GDM1 (cell line): Measurements from ENCODE around the gene TTC1.

Source experiments
- DNase-seq: peaks from one replicate; lab custom pipeline; 2025; lab: John Stamatoyannopoulos, UW

Gene TTC1

GRCh38 chr5:160088805-160089204 lies 79.9 kb downstream of the TTC1 start:
- DNase-seq, result no peak

GRCh38 chr5:160089531-160089930 lies 80.6 kb downstream of the TTC1 start:
- no peak for DNase-seq

GRCh38 chr5:160090059-160090458 lies 81.1 kb downstream of the TTC1 start:
- DNase-seq, result no peak

GRCh38 chr5:160092514-160092913 lies 83.6 kb downstream of the TTC1 start:
- no peak for DNase-seq

GRCh38 chr5:160092960-160093707 lies 84.2 kb downstream of the TTC1 start:
- no peak for DNase-seq

- no peak for DNase-seq
Measured at GRCh38 chr5:160096178-160096577, 87.2 kb downstream of the TTC1 start.

- DNase-seq, result no peak
Measured at GRCh38 chr5:160097991-160098390, 89.1 kb downstream of the TTC1 start.

- DNase-seq, result no peak
Measured at GRCh38 chr5:160105686-160106360, 96.9 kb downstream of the TTC1 start.

GRCh38 chr5:160108124-160108523 lies 99.2 kb downstream of the TTC1 start:
- DNase-seq, result no peak
